Cardiac fibroblast (primary cell): ENCODE data around the gene KREMEN2.

Experiments
- DNase-seq, 2 donors: peaks; one replicate each; pipeline versions ENCODE4 v3.0.0 to v3.0.0-alpha.2; 2010; ENCODE audit warnings: low read depth in 2 of 2
- H3K4me3 ChIP-seq, 2 donors: replicated peaks in 1 of 2; 1 replicate in 1 of 2; 2 replicates in 1 of 2; pipeline ENCODE4 v1.5.1; 2011; ENCODE audit warnings: low read depth in 2 of 2, low read length in 2 of 2, mild to moderate bottlenecking in 2 of 2, moderate library complexity in 1 of 2
- CTCF ChIP-seq: IDR thresholded peaks from one replicate; pipeline ENCODE4 v1.5.1; 2011; ENCODE audit warnings: low read depth, mild to moderate bottlenecking, low read length, inconsistent platforms

Gene KREMEN2

GRCh38 chr16:2933136-2933535 is 30.9 kb upstream of the KREMEN2 start:
- DNase-seq = no peak
- H3K4me3 ChIP-seq = no peak overlapping the region
- no peak for TF ChIP-seq CTCF

DNA sequence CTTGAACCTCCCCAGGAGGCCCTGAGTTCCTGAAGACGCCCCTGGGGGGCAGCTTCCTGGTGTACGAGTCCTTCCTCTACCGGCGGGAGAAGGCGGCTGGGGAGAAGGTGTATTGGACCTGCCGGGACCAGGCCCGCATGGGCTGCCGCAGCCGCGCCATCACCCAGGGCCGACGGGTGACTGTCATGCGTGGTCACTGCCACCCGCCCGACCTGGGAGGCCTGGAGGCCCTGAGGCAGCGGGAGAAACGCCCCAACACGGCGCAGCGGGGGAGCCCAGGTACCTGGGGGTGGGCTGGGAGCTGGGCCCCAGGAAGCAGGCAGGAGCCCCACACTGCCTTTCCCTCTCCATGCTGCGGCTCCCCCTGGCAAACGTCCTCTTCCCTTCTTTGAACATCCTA is 30.4 kb upstream of the KREMEN2 start:
- no peak for DNase-seq
- no peak for TF ChIP-seq CTCF
- no peak overlapping the region for H3K4me3 ChIP-seq

DNA sequence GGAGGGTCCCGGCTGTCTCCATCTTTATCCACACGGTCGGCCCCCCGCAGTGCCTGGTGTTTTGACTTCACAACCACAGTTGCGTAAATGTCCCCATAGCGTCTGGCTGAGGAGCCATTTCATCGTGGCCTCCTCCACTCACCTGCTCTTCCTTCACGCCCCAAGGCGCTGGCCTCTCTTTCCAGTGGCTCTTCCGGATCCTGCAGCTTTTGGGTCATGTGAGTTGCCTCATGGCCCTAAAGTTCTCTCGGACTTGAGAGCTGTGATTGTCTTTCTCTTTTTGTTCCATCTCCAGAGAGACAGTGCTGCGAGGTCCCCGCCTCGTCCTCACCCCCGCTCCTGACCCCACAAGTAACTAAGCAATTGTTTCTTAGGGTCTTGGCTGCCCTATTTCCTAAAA is 29.6 kb upstream of the KREMEN2 start:
- no peak overlapping the region for H3K4me3 ChIP-seq
- no peak for DNase-seq
- no peak for TF ChIP-seq CTCF

DNA sequence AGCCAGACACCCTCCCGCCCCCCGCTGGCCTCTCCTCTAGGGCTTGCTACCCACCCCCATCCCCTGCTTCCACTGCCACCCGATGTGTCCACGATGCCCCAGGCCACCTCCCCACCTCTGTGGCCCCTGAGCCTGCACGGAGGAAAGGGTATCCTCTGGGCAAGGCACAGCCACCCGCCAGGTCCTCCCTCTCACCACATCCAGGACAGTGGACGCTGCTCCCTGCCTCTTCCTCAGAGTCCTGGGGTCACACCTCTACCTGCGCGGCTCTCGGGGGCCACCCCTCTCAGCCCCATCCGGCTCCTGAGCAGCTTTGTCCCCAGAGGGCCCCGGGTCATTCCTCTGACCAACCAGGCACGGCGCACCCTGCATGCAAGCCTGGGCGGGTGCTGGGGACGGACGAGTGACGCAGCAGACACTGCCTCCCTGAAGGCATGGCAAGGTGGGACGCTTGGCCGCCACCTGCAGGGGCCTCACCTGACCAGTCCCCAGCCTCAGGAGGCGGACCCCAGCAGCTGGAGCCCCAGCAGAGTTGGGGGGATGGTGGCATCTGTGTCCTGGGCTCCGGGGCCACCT is 27.6 kb upstream of the KREMEN2 start:
- TF ChIP-seq CTCF = no peak
- H3K4me3 ChIP-seq = no peak overlapping the region
- no peak for DNase-seq

DNA sequence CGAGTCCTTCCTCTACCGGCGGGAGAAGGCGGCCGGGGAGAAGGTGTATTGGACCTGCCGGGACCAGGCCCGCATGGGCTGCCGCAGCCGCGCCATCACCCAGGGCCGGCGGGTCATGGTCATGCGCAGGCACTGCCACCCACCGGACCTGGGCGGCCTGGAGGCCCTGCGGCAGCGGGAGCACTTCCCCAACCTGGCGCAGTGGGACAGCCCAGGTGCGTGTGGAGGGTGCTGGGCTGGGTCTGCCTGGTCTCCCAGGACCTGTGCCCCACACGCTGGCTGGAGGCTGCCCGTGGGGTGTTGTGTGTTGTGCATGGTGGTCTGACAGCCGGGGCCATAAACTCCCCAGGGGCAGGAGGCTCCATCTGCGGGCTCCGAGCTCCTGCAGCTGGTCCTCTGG is 26.9 kb upstream of the KREMEN2 start:
- H3K4me3 ChIP-seq = no peak overlapping the region
- no peak for DNase-seq
- TF ChIP-seq CTCF = no peak

DNA sequence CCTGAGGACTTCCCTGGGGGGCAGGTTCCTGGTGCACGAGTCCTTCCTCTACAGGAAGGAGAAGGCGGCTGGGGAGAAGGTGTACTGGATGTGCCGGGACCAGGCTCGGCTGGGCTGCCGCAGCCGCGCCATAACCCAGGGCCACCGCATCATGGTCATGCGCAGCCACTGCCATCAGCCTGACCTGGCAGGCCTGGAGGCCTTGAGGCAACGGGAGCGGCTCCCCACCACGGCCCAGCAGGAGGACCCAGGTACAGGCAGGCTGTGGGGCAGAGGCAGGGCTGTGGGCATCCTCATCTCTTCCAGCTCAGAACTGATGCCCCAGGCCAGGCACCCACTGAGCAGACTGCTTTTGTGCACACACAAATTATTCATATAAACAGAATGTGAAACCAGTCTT is 25.9 kb upstream of the KREMEN2 start:
- no peak overlapping the region for H3K4me3 ChIP-seq
- no peak for DNase-seq
- TF ChIP-seq CTCF = no peak

GRCh38 chr16:2939968-2940367 is 24.1 kb upstream of the KREMEN2 start:
- TF ChIP-seq CTCF = no peak
- H3K4me3 ChIP-seq = no peak overlapping the region
- no peak for DNase-seq
